CD4-positive, alpha-beta T cell treated with Interleukin-6 for 4 hours (primary cell): ENCODE results near the gene ANTXRL.
"Not testable (repeated sequence)": the region's sequence is repeated elsewhere in the genome, so short reads cannot be mapped to it uniquely, and the experiment has no call there.

Source experiments
- DNase-seq: peaks from one replicate; pipeline ENCODE4 v3.0.0-alpha.2; 2020; ENCODE audit warnings: mixed read lengths

The ANTXRL gene

DNA sequence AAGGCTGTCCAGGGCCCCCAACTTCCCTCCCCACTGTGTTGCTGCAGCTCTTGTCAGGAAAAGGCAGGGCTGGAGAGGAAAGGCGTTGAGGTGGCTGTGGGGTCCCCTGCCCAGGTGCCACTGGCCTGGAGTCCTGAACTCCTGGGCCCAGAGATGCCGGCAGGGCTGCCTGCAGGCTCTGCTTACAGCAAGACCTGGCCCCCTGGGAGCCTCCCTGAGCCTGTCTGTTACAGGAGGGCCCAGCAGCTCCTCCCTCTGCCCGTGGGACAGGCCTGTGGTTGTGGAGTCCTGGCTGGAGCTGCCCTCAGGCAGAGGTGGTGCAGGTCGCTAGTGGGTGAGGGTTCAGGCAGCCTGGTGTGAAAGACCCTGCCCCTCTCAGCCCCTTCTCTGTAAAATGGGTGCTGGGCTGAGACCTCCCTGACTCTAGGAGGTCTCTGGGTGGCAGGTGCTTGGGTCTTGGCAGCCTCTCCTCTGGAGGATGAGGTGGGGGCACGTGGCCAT is 9.9 kb downstream of the ANTXRL start:
- DNase-seq: no peak

- DNase-seq: peak; percentile 61
These were observed 10.8 kb downstream of the ANTXRL start for GRCh38 chr10:46297406-46298204.

DNA sequence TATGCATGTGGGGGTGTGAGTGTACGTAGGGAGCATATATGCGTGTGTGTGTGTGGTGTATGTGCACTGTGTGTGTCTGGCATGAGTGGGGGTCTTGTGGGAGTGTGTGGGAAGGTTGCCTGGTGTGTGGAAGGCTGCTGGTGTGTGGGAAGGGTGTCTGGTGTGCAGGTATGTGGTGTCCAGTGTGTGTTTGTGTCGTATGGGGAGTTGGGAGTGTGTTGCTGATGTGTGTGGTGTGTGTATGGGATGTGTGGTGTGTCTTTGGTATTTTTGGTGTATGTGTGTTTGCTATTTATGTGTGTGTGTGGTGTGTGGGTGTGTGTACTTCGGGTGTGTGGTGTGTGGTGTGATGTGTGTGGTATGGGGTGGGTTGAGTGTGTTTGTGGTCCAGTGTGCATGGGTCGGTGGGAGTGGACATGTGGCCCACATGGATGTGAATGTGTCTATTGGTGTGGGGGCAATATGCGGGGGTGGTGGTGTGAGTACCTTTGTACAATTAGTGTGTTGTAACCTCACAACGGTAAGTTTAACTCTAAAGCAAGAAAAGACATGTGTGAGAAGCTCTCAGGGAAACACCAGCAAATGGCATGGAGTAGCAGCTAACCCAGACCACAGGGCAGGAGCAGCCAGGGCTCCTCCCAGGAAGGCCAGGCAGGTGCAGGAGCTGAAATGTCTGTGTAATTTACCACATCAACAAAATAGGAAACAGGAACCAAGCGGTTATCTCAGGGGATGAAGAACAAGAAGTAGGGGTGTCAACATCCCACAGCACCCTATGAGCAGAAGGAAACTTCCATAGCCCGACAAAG is 11.9 kb downstream of the ANTXRL start:
- DNase-seq: no peak

DNA sequence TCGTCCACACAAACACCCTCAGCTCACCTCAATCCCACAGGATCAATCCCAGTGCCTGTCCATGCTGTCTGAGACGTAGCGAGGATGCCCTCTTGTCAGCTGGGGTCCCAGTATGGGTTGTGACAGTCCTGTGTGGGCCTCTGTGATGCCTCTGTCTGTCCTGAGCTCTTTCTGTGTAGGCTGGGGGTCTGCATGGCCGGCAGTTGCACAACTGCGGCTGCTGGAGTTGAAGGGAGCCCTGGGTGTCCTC is 12.4 kb downstream of the ANTXRL start:
- no peak for DNase-seq

DNA sequence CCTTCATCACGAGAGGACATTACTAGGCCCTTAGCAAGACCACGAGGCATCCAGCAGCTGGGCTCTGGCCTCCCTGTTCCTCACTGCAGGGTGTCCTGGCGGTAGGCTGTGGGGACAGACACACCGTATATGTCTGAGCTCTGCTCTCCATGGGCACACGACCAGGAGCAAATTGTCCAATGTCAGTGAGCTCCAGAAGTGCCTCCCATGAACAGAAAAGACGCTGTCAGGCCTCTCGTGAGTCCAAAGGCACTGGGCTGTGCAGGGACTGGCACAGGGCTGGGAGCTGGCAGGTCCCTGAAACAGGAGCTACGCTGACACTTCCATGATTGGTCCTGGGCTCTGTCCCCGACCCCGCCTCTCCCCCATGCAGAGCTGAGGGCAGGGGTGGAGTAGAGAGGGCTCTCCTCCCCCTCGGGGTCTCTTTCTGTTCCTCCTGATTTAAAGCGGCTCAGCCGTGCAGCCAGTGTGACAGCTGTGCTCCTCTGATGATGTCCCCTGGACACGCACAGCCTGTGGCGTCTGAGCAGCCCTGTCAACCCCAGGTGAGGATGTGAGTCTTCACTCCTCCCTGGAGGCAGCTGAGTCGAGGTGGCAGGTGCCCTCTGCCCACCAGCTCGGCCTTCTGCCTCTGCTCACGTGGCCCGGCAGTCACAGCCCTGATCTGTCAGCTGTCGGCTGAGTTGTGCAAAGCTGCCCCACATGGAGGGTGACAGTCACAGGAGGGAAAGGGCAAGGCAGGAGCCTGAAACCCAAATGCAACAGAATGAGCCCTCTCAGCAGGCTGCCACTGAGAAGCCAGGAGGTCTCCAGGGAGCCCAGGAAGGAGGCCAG is 13.0 kb downstream of the ANTXRL start:
- no peak for DNase-seq

DNA sequence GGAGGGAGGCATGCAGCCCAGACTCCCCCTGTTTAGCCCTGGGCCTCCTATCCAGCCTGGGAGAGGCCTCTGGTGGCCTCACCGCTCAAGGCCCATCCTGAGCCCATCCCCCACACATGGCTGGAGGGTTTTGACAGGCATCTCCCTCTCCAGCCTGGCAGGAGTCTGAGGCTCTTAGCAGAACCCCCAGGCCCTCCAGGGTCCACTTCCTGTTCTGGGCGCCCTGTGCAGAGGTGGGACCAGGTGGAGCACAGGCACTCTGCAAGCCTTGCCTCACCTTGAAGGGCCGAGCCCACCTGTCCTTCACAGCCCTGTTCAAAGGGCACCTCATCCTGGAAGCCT is 13.5 kb downstream of the ANTXRL start:
- DNase-seq: not testable (repeated sequence)

- no peak for DNase-seq
These were observed 14.4 kb downstream of the ANTXRL start for GRCh38 chr10:46301056-46301645.

DNA sequence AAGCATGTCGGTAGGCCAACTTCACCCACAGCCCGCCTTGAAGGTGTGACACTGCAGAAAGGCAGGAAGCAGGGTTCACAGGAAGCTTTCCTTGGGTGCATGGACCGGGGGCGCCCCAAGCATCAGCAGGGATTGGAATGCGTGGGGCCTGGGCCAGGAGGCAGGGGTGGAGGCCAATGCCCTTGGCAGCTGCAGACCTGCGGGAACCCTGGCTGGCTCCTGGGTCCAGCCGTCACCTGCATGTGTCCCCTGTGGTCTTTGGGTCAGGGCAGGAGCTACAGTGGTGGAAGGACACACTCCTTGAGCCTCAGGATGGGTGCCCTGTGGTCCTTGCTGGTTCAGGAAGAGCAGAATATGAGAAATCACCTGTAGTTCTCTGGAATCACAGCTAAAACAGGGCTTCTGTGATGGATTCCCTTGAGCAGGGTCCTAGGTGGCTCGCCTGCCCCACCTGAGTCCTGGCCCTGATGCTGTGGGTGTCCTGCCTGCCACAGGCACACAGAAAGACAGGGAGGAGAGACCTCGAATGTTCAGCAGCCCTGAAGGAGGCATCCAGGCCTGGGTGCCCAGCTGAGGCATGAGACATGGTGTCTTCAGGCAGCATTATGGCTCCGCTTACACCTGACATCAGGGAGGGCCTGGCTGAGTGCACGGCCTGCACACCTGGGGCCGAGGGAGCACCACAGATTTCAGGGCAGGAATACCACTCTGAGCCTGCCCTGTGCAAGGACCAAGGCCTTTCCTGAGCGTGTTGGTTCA is 15.1 kb downstream of the ANTXRL start:
- DNase-seq: no peak

DNA sequence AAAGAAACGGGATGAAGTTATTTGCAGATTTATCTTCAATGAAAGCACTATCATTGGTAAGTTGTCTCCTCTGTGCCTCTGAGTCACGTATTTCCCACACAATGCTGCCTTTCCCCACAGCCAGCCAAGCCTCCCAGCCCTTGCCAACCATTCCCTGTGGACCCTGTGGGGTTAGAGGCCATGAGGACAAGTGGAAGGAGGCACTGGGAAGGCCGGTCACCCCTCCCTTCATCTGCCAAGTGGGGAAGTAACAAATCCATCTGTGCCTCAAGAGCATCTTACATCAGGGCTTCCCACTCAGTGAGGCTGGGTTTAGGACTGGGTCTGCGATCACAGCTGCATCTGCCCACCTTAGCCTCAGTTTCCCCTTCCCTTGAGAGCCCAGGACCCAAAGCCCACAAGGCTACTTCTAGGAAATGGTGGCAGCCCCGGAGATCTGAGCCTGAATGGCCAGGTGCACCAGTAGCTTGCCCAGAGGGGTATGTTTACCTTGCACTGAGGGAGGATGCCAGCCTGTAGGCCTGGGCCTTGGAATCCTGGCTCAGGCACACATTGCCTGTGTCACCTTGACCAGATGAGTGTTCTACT is 16.1 kb downstream of the ANTXRL start:
- DNase-seq: not testable (repeated sequence)

GRCh38 chr10:46304062-46304461 is 17.3 kb downstream of the ANTXRL start:
- DNase-seq: no peak

- DNase-seq: not testable (repeated sequence)
These were observed 17.9 kb downstream of the ANTXRL start for GRCh38 chr10:46304671-46305070.

DNA sequence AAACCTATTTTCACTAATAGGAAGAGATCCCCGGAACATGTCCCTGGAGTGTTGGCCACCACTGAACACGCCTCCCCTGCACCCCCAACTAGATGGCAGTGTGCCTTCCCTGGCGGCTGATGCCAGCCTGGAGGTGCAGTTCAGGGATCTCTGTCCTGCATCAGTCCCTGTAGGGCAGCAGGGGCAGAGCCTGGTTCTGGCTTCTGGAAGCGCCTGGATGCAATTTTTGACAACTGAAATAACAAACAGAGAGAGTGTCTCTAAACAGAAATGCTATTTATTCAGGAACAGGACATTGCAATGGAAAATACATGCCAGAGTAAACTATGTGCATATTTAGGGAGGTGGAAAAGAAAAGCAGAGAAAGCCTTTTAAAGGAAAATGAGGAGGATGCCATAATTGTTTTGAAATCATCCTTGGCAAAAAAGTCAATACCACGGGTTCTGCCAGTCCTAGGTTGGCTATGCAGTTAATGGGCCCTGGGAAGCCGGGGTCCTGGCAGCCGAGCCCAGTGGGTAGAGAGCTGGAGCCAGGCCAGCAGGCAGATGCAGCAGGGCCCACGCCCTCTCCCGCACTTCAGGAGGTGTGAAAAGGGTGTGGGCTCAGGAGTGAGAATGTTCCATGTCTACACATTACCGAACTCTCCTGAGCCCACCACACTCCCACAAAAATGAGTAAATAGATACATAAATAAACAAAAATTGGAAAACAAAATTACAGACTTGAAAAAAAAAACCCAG is 18.5 kb downstream of the ANTXRL start:
- DNase-seq: no peak

GRCh38 chr10:46305986-46306385 is 19.2 kb downstream of the ANTXRL start:
- DNase-seq: no peak

DNA sequence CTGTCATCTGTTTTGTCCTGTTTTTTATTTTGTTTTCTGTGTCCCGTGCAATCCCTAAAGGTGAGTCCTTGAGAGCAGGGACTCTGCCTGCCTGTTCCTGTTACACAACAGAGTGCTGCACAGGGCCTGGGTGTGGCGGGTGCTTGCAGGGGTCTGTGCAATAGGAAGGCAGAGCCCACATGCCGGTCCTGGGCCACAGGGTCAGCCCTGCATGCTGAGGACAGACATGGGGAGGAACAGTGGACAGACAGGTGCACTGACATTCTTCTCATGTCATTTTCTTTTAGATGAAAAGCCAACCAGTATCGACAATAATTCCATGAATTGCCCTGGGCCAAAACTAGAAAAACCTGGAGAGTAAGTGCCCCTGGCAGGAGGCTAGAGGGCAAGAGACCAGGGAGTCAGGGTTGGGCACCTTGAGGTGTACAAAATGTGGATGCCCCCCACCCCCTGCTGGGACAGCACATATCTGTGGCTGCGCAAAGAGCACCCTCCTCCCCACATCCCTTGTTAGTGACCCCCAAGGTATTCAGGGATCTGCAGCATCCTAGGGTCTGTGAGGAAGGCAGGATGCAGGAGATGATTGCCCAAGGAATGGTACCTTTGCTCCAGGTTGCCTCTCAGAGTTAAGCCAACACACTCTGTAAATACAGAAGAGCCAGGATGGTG is 19.9 kb downstream of the ANTXRL start:
- no peak for DNase-seq

DNA sequence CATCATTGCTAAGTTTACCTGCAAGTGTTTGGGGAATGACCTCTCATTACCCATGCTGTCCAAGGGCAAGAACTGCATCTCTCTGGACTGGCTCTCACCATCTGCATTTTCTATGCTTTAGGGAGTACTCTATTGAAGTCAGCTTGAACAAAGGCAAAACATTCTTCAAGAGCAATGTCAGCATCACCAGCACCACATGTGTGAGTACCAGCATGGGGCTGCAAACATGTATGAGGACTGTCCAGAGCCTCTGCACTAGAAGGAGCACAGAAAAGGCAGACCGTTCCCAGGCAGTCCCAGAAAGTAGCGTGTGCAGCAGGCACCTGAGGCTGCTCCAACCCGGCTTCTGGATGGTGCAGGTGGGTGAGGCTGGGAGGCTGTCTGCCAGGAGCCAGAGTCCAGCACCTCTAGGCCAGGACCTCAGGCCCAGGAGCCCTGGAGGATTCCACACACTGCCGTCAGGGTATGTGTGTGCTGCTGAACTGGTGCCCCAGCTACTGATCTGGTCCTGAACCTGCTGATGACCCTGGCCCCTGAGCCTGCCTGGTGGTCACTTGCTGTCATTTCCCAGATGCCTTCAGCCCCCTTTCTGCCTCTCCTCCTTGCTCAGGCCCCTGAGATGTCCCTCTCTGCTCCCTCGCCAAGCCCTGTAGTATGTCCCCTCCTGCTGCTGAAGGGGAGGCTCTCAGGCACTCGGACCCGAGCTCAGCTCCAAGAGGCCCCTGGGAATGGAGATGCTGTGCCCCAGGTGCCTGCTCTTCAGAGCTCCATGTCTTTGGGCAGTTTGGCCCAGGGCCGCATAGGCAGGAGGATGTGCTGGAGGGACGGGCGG is 20.7 kb downstream of the ANTXRL start:
- DNase-seq: no peak

DNA sequence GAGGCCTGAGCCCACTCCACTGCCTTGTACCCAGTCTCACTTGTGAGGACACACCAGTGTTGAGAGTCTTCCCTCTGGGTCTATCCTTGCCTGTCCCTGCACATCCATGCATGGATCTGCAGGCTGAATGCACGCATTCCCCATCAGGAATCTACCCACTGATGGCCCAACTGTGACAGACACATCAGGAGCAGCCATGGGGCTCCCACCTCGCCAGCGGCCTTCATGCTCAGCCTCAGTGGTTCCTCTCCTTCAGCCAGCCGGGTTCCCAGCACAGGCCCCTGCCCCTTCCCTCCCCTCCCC is 21.3 kb downstream of the ANTXRL start:
- DNase-seq: no peak

DNA sequence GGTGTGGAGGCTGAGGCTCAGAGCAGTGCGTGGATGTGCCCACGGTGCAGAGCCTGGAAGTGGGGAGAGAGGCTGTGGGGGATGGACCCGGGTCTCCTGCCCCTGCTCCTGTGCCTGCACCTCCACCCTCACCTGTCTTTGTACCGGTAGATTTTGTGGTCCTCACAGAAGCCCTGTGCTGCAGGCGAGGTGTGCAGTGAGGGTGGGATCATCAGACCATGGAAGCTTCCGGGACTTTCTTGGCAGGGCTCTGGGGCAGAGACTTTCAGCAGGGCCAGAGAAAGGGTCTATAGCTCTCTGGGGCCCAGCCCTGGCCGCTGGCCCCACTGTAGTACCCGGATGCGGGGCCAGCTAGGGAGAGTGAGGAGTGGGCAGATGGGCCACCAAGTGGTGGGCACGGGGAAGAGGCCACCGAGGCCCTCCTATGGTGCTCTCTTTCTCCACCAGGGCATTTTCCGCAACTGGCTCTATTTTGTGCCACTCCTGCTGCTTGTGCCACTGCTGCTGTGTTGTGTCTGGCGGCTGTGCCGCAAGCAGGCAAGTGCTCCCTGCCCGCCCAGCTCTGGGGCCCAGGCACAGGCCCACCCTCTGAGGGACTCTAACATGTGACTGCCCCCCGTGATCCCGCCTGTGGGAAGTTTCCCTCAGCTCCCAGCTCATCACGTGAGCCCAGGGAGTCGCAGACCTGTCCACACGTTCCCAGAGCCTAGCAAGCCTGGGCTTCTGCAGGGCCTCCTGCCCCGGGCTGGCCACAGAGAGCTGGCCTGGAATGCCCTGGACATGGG is 22.1 kb downstream of the ANTXRL start:
- no peak for DNase-seq

DNA sequence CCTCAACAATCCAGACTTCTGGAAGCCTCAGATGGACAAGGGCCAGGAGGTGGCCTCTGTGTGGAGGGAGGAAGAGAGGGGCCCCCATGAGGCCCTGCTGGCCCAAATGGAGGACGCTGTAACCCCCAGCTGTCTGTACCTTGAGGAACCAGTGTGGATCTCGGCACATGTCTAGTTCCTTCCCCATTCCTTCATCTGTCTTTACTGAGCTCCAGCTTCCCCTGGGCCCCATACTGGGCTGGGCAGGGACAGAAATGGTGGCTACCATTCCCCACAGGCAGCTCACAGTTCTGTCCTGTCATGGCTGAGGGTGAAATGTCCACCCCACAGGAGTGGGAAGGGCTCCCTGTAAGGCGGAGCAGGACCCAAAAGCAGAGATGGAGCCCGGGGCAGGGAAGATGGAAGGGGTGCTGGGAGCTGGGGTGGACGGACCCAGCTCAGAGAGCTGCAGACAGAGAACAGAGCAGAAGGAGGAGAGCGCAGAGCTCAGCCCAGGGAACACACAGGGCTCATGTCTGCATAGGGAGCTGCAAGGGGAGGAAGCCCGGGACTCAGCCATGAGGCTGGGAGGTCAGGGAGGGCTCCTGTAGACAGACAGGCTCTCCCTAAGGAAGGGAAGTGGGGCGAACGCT is 22.8 kb downstream of the ANTXRL start:
- DNase-seq: no peak

- DNase-seq: no peak
These were observed 23.3 kb downstream of the ANTXRL start for GRCh38 chr10:46310143-46310514.
